T47D (cell line): Measurements from ENCODE around the gene ACAT2.
A peak's percentile ranks its signal among the peaks of the same experiment; 100 is the strongest.

ENCODE experiments used
- DNase-seq, 2 experiments: peaks; one replicate each; pipeline versions ENCODE4 v3.0.0 to v3.0.0-alpha.2; 2011 to 2012; ENCODE audit warnings: low read depth in 1 of 2, low spot score in 1 of 2
- JUND ChIP-seq: IDR thresholded peaks from 2 replicates; pipeline ENCODE4 v1.6.1; 2012; ENCODE audit warnings: low read depth
- in situ Hi-C: cut with HindIII; loops from 2 replicates; pipeline ENCODE4 v1.10.0; 2016; ENCODE audit warnings: low sequenced_read_pairs, low pct_unique_long_range_greater_than_20kb

ACAT2 gene

GRCh38 chr6:159761129-159761872 lies 544 bp upstream of the ACAT2 start:
- no peak for TF ChIP-seq JUND
- DNase-seq, result no peak
- in situ Hi-C loops, result no loop called here

- no peak for TF ChIP-seq JUND
- no peak for DNase-seq
- in situ Hi-C loops, result no loop called here
These were observed 942 bp downstream of the ACAT2 start for GRCh38 chr6:159762681-159763293.

- in situ Hi-C loops, result no loop called here
- DNase-seq, result no peak
- TF ChIP-seq JUND, result no peak
These were observed 5.1 kb downstream of the ACAT2 start for GRCh38 chr6:159766906-159767305.

- no peak for TF ChIP-seq JUND
- no peak for DNase-seq
- in situ Hi-C loops, result no loop called here
These were observed 7.6 kb downstream of the ACAT2 start for GRCh38 chr6:159769470-159769869.

GRCh38 chr6:159772196-159772595 lies 10.4 kb downstream of the ACAT2 start:
- TF ChIP-seq JUND, result no peak
- in situ Hi-C loops, result no loop called here
- no peak for DNase-seq

- no peak for TF ChIP-seq JUND
- no peak for DNase-seq
- in situ Hi-C loops, result no loop called here
These were observed 15.5 kb downstream of the ACAT2 start for GRCh38 chr6:159777240-159777904.

- in situ Hi-C loops, result no loop called here
- no peak for TF ChIP-seq JUND
These were observed 16.3 kb downstream of the ACAT2 start for GRCh38 chr6:159778131-159778530.

GRCh38 chr6:159778542-159779103 lies 16.8 kb downstream of the ACAT2 start:
- no peak for DNase-seq
- in situ Hi-C loops, result no loop called here
- no peak for TF ChIP-seq JUND

More at GRCh38 chr6:159778131-159778530, 16.3 kb downstream of the ACAT2 start:
- no peak for DNase-seq

- no peak for TF ChIP-seq JUND
- DNase-seq, result no peak
- in situ Hi-C loops, result no loop called here
These were observed 26.4 kb downstream of the ACAT2 start for GRCh38 chr6:159788276-159788675.

GRCh38 chr6:159788753-159789376 lies 27.0 kb downstream of the ACAT2 start:
- DNase-seq, result peak in 1 of 2 experiments; percentile 24
- in situ Hi-C loops, result no loop called here
- TF ChIP-seq JUND, result no peak

GRCh38 chr6:159789377-159790148 lies 27.7 kb downstream of the ACAT2 start, which contains the start of gene TCP1:
TSS of gene TCP1 (minus strand) at chr6:159789602. CDS start at chr6:159789468, 134 bp downstream.
- TF ChIP-seq JUND, result no peak
- in situ Hi-C loops, result no loop called here
- peak; percentile 92 to 99 for DNase-seq
